ENCODE measurements around the gene CSMD2.

CSMD2 gene

DNA sequence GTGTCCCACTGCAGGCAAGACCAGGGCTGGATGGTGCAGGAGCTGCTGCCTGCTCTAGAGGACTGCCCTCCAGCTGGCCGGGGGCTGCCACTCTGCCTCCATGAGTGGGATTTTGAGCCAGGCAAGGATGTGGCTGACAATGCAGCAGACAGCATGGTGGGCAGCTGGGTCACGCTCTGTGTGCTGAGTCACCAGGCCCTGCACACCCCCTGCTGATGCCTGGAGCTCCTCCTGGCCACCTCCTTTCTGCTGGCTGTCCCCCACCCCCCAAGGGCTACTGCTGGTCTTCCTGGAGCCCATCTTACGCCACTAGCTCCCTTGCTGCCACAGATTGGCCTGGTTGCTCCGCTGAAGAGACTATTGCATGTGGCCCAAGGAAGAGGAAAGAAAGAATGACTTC is 696.5 kb downstream of the CSMD2 start:
- TF ChIP-seq YY1 (IDR thresholded peaks at IDR 0.05; ENCODE audit: insufficient read depth, insufficient read length) (no peak), ZNF274 (IDR thresholded peaks at IDR 0.05; ENCODE audit: low read depth, low read length) (no peak), SUZ12 (IDR thresholded peaks at IDR 0.05; ENCODE audit: extremely low read depth, insufficient read depth, insufficient read length) (no peak)
- H3K36me3 ChIP-seq (ENCODE audit: insufficient read depth, insufficient read length, low read length): no peaks in the 10 kb centered on the region
- no peak for DNase-seq (ENCODE audit: low read depth, low spot score)
- peaks cover 12% of the 10 kb centered on the region for H3K4me1 ChIP-seq (ENCODE audit: insufficient read depth, insufficient read length)
- no peak overlapping the region for H3K4me3 ChIP-seq (ENCODE audit: insufficient read length, low read depth)
- H3K27me3 ChIP-seq (ENCODE audit: insufficient read depth, insufficient read length): no peaks in the 10 kb centered on the region
- no peaks in the 10 kb centered on the region for H3K9me3 ChIP-seq (ENCODE audit: insufficient read depth, low read length)
- H3K9ac ChIP-seq (ENCODE audit: insufficient read length, low read depth): no peak overlapping the region

GRCh38 chr1:33468011-33468410 is 697.0 kb downstream of the CSMD2 start:
- Histone ChIP-seq H3K4me3 (ENCODE audit: insufficient read length, low read depth) (no peak overlapping the region), H3K9ac (ENCODE audit: insufficient read length, low read depth) (no peak overlapping the region), H3K27me3 (ENCODE audit: insufficient read depth, insufficient read length) (no peaks in the 10 kb centered on the region), H3K4me1 (ENCODE audit: insufficient read depth, insufficient read length) (peaks cover 12% of the 10 kb centered on the region), H3K36me3 (ENCODE audit: insufficient read depth, insufficient read length, low read length) (no peaks in the 10 kb centered on the region), H3K9me3 (ENCODE audit: insufficient read depth, low read length) (no peaks in the 10 kb centered on the region)
- TF ChIP-seq ZNF274 (IDR thresholded peaks at IDR 0.05; ENCODE audit: low read depth, low read length) (no peak), YY1 (IDR thresholded peaks at IDR 0.05; ENCODE audit: insufficient read depth, insufficient read length) (no peak), SUZ12 (IDR thresholded peaks at IDR 0.05; ENCODE audit: extremely low read depth, insufficient read depth, insufficient read length) (no peak)
- no peak for DNase-seq (ENCODE audit: low read depth, low spot score)

DNA sequence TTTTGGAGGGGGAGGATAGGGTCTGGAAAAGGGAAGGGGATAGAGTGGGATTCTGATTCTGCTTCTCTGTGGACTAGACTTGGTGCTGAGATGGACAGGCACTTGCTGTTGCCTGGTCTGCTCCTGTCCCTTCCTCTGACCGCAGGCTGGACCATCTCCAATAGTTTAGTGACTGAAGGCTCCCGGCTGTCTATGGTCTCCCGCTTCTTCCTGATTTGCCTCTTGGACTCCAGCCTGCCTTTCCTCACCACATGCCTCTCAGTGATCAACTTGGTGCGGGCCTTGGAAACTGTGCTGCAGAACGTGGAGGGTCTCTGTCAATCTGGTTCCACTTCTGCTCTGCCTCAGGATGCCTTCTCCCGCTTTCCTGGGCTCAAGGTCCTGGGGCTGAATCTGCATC is 698.9 kb downstream of the CSMD2 start:
- Histone ChIP-seq H3K9ac (ENCODE audit: insufficient read length, low read depth) (no peak overlapping the region), H3K4me1 (ENCODE audit: insufficient read depth, insufficient read length) (peaks cover 12% of the 10 kb centered on the region), H3K27me3 (ENCODE audit: insufficient read depth, insufficient read length) (no peaks in the 10 kb centered on the region), H3K4me3 (ENCODE audit: insufficient read length, low read depth) (no peak overlapping the region), H3K36me3 (ENCODE audit: insufficient read depth, insufficient read length, low read length) (no peaks in the 10 kb centered on the region), H3K9me3 (ENCODE audit: insufficient read depth, low read length) (no peaks in the 10 kb centered on the region)
- DNase-seq (ENCODE audit: low read depth, low spot score): no peak
- no peak for TF ChIP-seq SUZ12 (IDR thresholded peaks at IDR 0.05; ENCODE audit: extremely low read depth, insufficient read depth, insufficient read length)
- no peak for TF ChIP-seq ZNF274 (IDR thresholded peaks at IDR 0.05; ENCODE audit: low read depth, low read length)
- no peak for TF ChIP-seq YY1 (IDR thresholded peaks at IDR 0.05; ENCODE audit: insufficient read depth, insufficient read length)

DNA sequence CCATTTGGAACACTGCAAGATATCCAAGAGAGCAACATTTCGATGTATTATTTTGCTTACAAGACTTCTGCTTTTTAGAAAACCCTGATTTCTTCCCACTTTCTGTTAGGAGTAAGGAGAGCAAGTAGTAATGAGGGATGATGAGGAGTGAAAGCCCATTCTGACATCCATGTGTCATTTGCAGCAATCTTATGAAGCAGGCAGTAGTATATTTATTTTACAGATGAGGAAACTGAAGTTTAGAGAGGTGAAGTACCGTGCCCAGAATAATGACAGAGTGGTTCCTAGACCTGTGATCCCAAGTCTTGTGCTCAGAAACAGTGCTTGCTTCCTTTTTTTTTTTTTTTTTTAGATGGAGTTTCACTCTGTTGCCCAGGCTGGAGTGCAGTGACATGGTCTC is 699.7 kb downstream of the CSMD2 start:
- TF ChIP-seq SUZ12 (IDR thresholded peaks at IDR 0.05; ENCODE audit: extremely low read depth, insufficient read depth, insufficient read length) (no peak), YY1 (IDR thresholded peaks at IDR 0.05; ENCODE audit: insufficient read depth, insufficient read length) (no peak), ZNF274 (IDR thresholded peaks at IDR 0.05; ENCODE audit: low read depth, low read length) (no peak)
- Histone ChIP-seq H3K4me1 (ENCODE audit: insufficient read depth, insufficient read length) (peaks cover 9% of the 10 kb centered on the region), H3K4me3 (ENCODE audit: insufficient read length, low read depth) (no peak overlapping the region), H3K27me3 (ENCODE audit: insufficient read depth, insufficient read length) (no peaks in the 10 kb centered on the region), H3K9me3 (ENCODE audit: insufficient read depth, low read length) (no peaks in the 10 kb centered on the region), H3K9ac (ENCODE audit: insufficient read length, low read depth) (no peak overlapping the region), H3K36me3 (ENCODE audit: insufficient read depth, insufficient read length, low read length) (no peaks in the 10 kb centered on the region)
- DNase-seq (ENCODE audit: low read depth, low spot score): no peak

DNA sequence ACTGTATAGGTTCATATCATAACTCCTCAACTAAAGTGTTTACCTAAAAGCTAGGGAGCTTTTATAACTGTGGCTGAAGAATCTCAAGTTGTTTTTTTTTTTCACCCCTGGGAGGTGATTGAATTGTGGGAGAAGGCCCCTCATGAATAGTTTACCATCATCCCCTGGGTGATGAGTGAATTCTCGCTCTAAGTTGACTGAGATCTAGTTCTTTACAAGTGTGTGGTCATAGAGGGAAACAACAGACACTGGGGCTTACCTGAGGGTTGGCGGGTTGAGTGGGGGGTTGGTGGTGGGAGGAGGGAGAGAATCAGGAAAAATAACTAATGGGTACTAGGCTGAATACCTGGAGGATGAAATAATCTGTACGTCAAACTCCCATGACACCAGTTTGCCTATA is 700.5 kb downstream of the CSMD2 start:
- TF ChIP-seq SUZ12 (IDR thresholded peaks at IDR 0.05; ENCODE audit: extremely low read depth, insufficient read depth, insufficient read length) (no peak), ZNF274 (IDR thresholded peaks at IDR 0.05; ENCODE audit: low read depth, low read length) (no peak), YY1 (IDR thresholded peaks at IDR 0.05; ENCODE audit: insufficient read depth, insufficient read length) (no peak)
- Histone ChIP-seq H3K36me3 (ENCODE audit: insufficient read depth, insufficient read length, low read length) (no peaks in the 10 kb centered on the region), H3K9ac (ENCODE audit: insufficient read length, low read depth) (no peak overlapping the region), H3K27me3 (ENCODE audit: insufficient read depth, insufficient read length) (no peaks in the 10 kb centered on the region), H3K4me1 (ENCODE audit: insufficient read depth, insufficient read length) (peaks cover 9% of the 10 kb centered on the region), H3K9me3 (ENCODE audit: insufficient read depth, low read length) (no peaks in the 10 kb centered on the region), H3K4me3 (ENCODE audit: insufficient read length, low read depth) (no peak overlapping the region)
- no peak for DNase-seq (ENCODE audit: low read depth, low spot score)

Data from NT2/D1 (cell line).